OCI-LY1 (cell line): Measurements from ENCODE around the gene RGP1.

Source experiments
- H2AFZ ChIP-seq: fragments of 200-600 bp; sonication (generic), shearing (Covaris generic); 2 replicates; pipeline ENCODE4 v1.6.0; 2014; ENCODE audit warnings: antibody characterized with exemption, mild to moderate bottlenecking, low read length
- H3F3A ChIP-seq: fragments of 200-600 bp; sonication (generic), shearing (Covaris generic); 2 replicates; pipeline ENCODE4 v1.6.0; 2014; ENCODE audit warnings: mild to moderate bottlenecking, antibody characterized with exemption, low read length, moderate library complexity; ENCODE audit not compliant: insufficient read depth
- H3K27ac ChIP-seq: fragments of 200-600 bp; sonication (generic); 2 replicates; pipeline ENCODE4 v1.5.1; 2014; ENCODE audit warnings: low read length, mixed run types, mild to moderate bottlenecking, low read depth; ENCODE audit not compliant: poor library complexity, severe bottlenecking
- H3K27me3 ChIP-seq: fragments of 200-600 bp; sonication (generic); 2 replicates; pipeline ENCODE4 v1.6.0; 2014; ENCODE audit warnings: antibody characterized with exemption, mild to moderate bottlenecking, low read length, moderate library complexity; ENCODE audit not compliant: insufficient read depth
- H3K36me3 ChIP-seq: fragments of 200-600 bp; sonication (generic); 2 replicates; pipeline ENCODE4 v1.6.1; 2014; ENCODE audit warnings: mild to moderate bottlenecking, antibody characterized with exemption, low read length, moderate library complexity, mixed read lengths; ENCODE audit not compliant: insufficient read depth
- H3K4me1 ChIP-seq: fragments of 200-600 bp; sonication (generic); 2 replicates; pipeline ENCODE4 v1.5.1; 2014; ENCODE audit warnings: mild to moderate bottlenecking, low read length, moderate library complexity; ENCODE audit not compliant: insufficient read depth, severe bottlenecking
- H3K4me2 ChIP-seq: fragments of 200-600 bp; sonication (generic), shearing (Covaris generic); 2 replicates; pipeline ENCODE4 v1.6.1; 2014; ENCODE audit warnings: low read length
- H3K4me3 ChIP-seq: fragments of 200-600 bp; sonication (generic); 2 replicates; pipeline ENCODE4 v1.5.1; 2014; ENCODE audit warnings: low read length, low read depth, mild to moderate bottlenecking, mixed read lengths; ENCODE audit not compliant: poor library complexity, severe bottlenecking
- H3K79me2 ChIP-seq: fragments of 200-600 bp; shearing (Covaris generic); 2 replicates; pipeline ENCODE4 v1.6.1; 2016; ENCODE audit warnings: mixed run types, low read length, mixed read lengths; ENCODE audit not compliant: insufficient read depth
- H3K9ac ChIP-seq: fragments of 200-600 bp; sonication (generic), shearing (Covaris generic); 2 replicates; pipeline ENCODE4 v1.6.1; 2014; ENCODE audit warnings: mild to moderate bottlenecking, low read length, mixed read lengths
- H3K9me2 ChIP-seq: fragments of 200-600 bp; sonication (generic), shearing (Covaris generic); 2 replicates; pipeline ENCODE4 v1.6.1; 2014; ENCODE audit warnings: low read depth, mild to moderate bottlenecking, low read length, mixed read lengths
- H3K9me3 ChIP-seq: fragments of 200-600 bp; shearing (Covaris generic); 2 replicates; pipeline ENCODE4 v1.6.1; 2014; ENCODE audit warnings: low read length, mixed read lengths
- H4K20me1 ChIP-seq: fragments of 200-600 bp; sonication (generic), shearing (Covaris generic); 2 replicates; pipeline ENCODE4 v1.6.0; 2016; ENCODE audit warnings: mild to moderate bottlenecking, low read length; ENCODE audit not compliant: insufficient read depth
- CTCF ChIP-seq: fragments of 200-600 bp; sonication (generic), shearing (Covaris generic); IDR thresholded peaks from 2 replicates; pipeline ENCODE4 v1.5.1; 2017; ENCODE audit warnings: mild to moderate bottlenecking, antibody characterized with exemption, low read length, moderate library complexity, mixed read lengths
- EZH2 ChIP-seq: fragments of 200-600 bp; sonication (generic), shearing (Covaris generic); IDR thresholded peaks from 2 replicates; pipeline ENCODE4 v1.8.0; 2017; ENCODE audit warnings: borderline replicate concordance, mixed run types, mild to moderate bottlenecking, antibody characterized with exemption, low read length, moderate library complexity, mixed read lengths

The RGP1 gene

GRCh38 chr9:35798658-35799374 lies 49.7 kb downstream of the RGP1 start:
- H3K4me3 ChIP-seq, result no peak overlapping the region
- no peak overlapping the region for H3K27ac ChIP-seq
- H3F3A ChIP-seq, result no peaks in the 10 kb centered on the region
- H2AFZ ChIP-seq, result no peak overlapping the region
- H3K9ac ChIP-seq, result no peak overlapping the region
- no peaks in the 10 kb centered on the region for H3K4me1 ChIP-seq
- H3K9me3 ChIP-seq, result no peaks in the 10 kb centered on the region
- no peaks in the 10 kb centered on the region for H3K9me2 ChIP-seq
- no peaks in the 10 kb centered on the region for H3K27me3 ChIP-seq
- H3K4me2 ChIP-seq, result no peak overlapping the region
- no peak for TF ChIP-seq CTCF
- no peak for TF ChIP-seq EZH2
- H3K36me3 ChIP-seq, result peaks cover 7% of the 10 kb centered on the region; the same call in 1 of the 2 replicates
- no peaks in the 10 kb centered on the region for H4K20me1 ChIP-seq
- no peaks in the 10 kb centered on the region for H3K79me2 ChIP-seq

GRCh38 chr9:35800530-35800929 lies 51.4 kb downstream of the RGP1 start:
- Histone ChIP-seq H3K36me3 (peaks cover 8% of the 10 kb centered on the region), H3K27ac (no peak overlapping the region), H3K27me3 (no peaks in the 10 kb centered on the region), H3K9ac (no peak overlapping the region), H3K4me3 (no peak overlapping the region), H3K79me2 (no peaks in the 10 kb centered on the region), H3F3A (no peaks in the 10 kb centered on the region), H4K20me1 (no peaks in the 10 kb centered on the region), H3K4me1 (no peaks in the 10 kb centered on the region), H3K9me2 (no peaks in the 10 kb centered on the region), H3K4me2 (no peak overlapping the region), H2AFZ (no peak overlapping the region), H3K9me3 (no peaks in the 10 kb centered on the region)
- TF ChIP-seq CTCF, result no peak
- no peak for TF ChIP-seq EZH2

- no peak overlapping the region for H2AFZ ChIP-seq
- no peaks in the 10 kb centered on the region for H3F3A ChIP-seq
- H3K4me1 ChIP-seq, result no peaks in the 10 kb centered on the region
- no peaks in the 10 kb centered on the region for H4K20me1 ChIP-seq
- peaks cover 18% of the 10 kb centered on the region for H3K36me3 ChIP-seq
- no peaks in the 10 kb centered on the region for H3K9me2 ChIP-seq
- H3K9ac ChIP-seq, result no peak overlapping the region
- H3K4me3 ChIP-seq, result no peak overlapping the region
- H3K9me3 ChIP-seq, result no peaks in the 10 kb centered on the region
- no peaks in the 10 kb centered on the region for H3K27me3 ChIP-seq
- H3K4me2 ChIP-seq, result no peak overlapping the region
- H3K79me2 ChIP-seq, result no peaks in the 10 kb centered on the region
- no peak overlapping the region for H3K27ac ChIP-seq
- TF ChIP-seq CTCF, result no peak
- no peak for TF ChIP-seq EZH2
Observed at GRCh38 chr9:35801328-35802128, 52.4 kb downstream of the RGP1 start.
